H1 (cell line): ENCODE measurements around the gene COL20A1. TPM values are rescaled to one million over a fixed set of nuclear protein-coding genes. Genes with fewer than 3 reads are reported as not detected.

Experiments used
- BCL11A ChIP-seq, 2 experiments: IDR thresholded peaks; one replicate each; pipeline ENCODE4 v1.6.1; 2011; ENCODE audit warnings: low read depth in 2 of 2, low read length in 2 of 2, mild to moderate bottlenecking in 2 of 2
- CHD2 ChIP-seq: IDR thresholded peaks from 2 replicates; pipeline ENCODE4 v1.6.1; 2012; ENCODE audit warnings: low read length, improper control_type of control experiment
- CHD7 ChIP-seq: fragments of 300-600 bp; sonication (generic); IDR thresholded peaks from 2 replicates; pipeline ENCODE4 v1.7.1; 2012; ENCODE audit warnings: low read length, moderate library complexity, mild to moderate bottlenecking, inconsistent platforms; ENCODE audit not compliant: insufficient replicate concordance
- E2F6 ChIP-seq: IDR thresholded peaks from 2 replicates; pipeline ENCODE4 v1.6.1; 2012; ENCODE audit warnings: inconsistent platforms
- GTF2F1 ChIP-seq: IDR thresholded peaks from 2 replicates; pipeline ENCODE4 v1.6.1; 2012; ENCODE audit warnings: low read depth, low read length, improper control_type of control experiment, borderline replicate concordance
- KDM1A ChIP-seq: fragments of 200-600, 300-600 bp; sonication (generic); IDR thresholded peaks from 2 replicates; pipeline ENCODE4 v1.7.1; 2016; ENCODE audit warnings: mild to moderate bottlenecking, low read length, borderline replicate concordance
- POU5F1 ChIP-seq: IDR thresholded peaks from 2 replicates; pipeline ENCODE4 v1.6.1; 2011; ENCODE audit warnings: low read depth, mild to moderate bottlenecking, low read length, moderate library complexity
- RNF2 ChIP-seq: fragments of 200-900, 300-1000 bp; sonication (generic); IDR thresholded peaks from 2 replicates; pipeline ENCODE4 v1.7.1; 2016; ENCODE audit warnings: borderline replicate concordance, low read depth, mild to moderate bottlenecking, antibody characterized with exemption, low read length; ENCODE audit not compliant: poor library complexity, severe bottlenecking; ENCODE audit errors: missing control alignments
- ZNF274 ChIP-seq: IDR thresholded peaks from 2 replicates; pipeline ENCODE4 v1.7.0; 2012; ENCODE audit warnings: low read length, borderline replicate concordance; ENCODE audit errors: extremely low read depth
- polyA plus RNA-seq, 7 experiments: library from polyadenylated mRNA; depleted of rRNA in 3 of 7; stranded (reverse) in 5 of 7; unstranded in 2 of 7; fragments of >200 nt in 5 of 7; fragments of 200-250 nt in 2 of 7; gene quantifications; 1 replicate in 5 of 7; 2 replicates in 1 of 7; 4 replicates in 1 of 7; pipeline versions ENCODE4 v1.2.1 to v1.2.3, GENCODE V29; 2011 to 2013; ENCODE audit warnings: missing spikeins in 2 of 7, mixed read lengths in 2 of 7
- total RNA-seq: library from RNA; stranded (reverse); fragmentation: NEBNext Ultra II Directional; extraction: Animal tissue kit (Norgen Biotek cat#: 25700); gene quantifications from 2 replicates; pipeline ENCODE4 v1.2.1, GENCODE V29; 2021

The COL20A1 gene
- total and polyA plus RNA-seq, 2 of the 8 experiments (the other 6 are each of a cell fraction or from before 2014, with no cell fraction given) = 0.19 to 0.21 TPM

GRCh38 chr20:63309261-63310071, 16.5 kb downstream of the COL20A1 start (continued):
- TF ChIP-seq KDM1A (no peak), RNF2 (no peak), ZNF274 (no peak), BCL11A (IDR thresholded peaks at IDR 0.05; ENCODE audit: low read depth in 2 of 2, low read length in 2 of 2) (no peak), CHD7 (no peak), GTF2F1 (no peak), POU5F1 (no peak), E2F6 (0 out of 2 replicates have a peak, but pooled peaks have one; percentile 20), CHD2 (no peak)
